Fibroblast of lung (primary cell): ENCODE measurements around the gene GPR162. TPM values are rescaled to one million over a fixed set of nuclear protein-coding genes. Genes with fewer than 3 reads are reported as not detected.

ENCODE experiments used
- DNase-seq, 2 donors: peaks; one replicate each; pipeline versions ENCODE4 v3.0.0 to v3.0.0-alpha.2; 2010; ENCODE audit warnings: low read depth in 2 of 2
- H2AFZ ChIP-seq: 2 replicates; pipeline ENCODE4 v1.5.1; 2012; ENCODE audit warnings: low read length, control low read depth, inconsistent platforms
- H3K27ac ChIP-seq: 2 replicates; pipeline ENCODE4 v1.5.1; 2011; ENCODE audit warnings: low read length, control low read depth; ENCODE audit not compliant: insufficient read depth
- H3K27me3 ChIP-seq: 2 replicates; pipeline ENCODE4 v1.5.1; 2011; ENCODE audit warnings: mild to moderate bottlenecking, low read length; ENCODE audit not compliant: control insufficient read depth, insufficient read depth
- H3K36me3 ChIP-seq: 2 replicates; pipeline ENCODE4 v1.5.1; 2011; ENCODE audit warnings: low read length; ENCODE audit not compliant: control insufficient read depth, insufficient read depth
- H3K4me1 ChIP-seq: 2 replicates; pipeline ENCODE4 v1.5.1; 2011; ENCODE audit warnings: low read length; ENCODE audit not compliant: control insufficient read depth, insufficient read depth; ENCODE audit errors: extremely low read depth
- H3K4me2 ChIP-seq: 2 replicates; pipeline ENCODE4 v1.5.1; 2011; ENCODE audit warnings: low read length, control low read depth; ENCODE audit not compliant: insufficient read depth; ENCODE audit errors: extremely low read depth
- H3K4me3 ChIP-seq, 4 experiments: fragments of 200-600 bp in 1 of 4; sonication (generic) in 1 of 4; replicated peaks in 1 of 4; 2 replicates each; pipeline ENCODE4 v1.5.1; 2011 to 2016; ENCODE audit warnings: low read length in 4 of 4, low read depth in 3 of 4, mild to moderate bottlenecking in 3 of 4, control low read depth in 2 of 4, inconsistent platforms in 1 of 4, mixed read lengths in 1 of 4; ENCODE audit not compliant: insufficient read depth in 1 of 4; ENCODE audit errors: control extremely low read depth in 1 of 4
- H3K79me2 ChIP-seq: 2 replicates; pipeline ENCODE4 v1.5.1; 2012; ENCODE audit warnings: mild to moderate bottlenecking, low read length, inconsistent platforms; ENCODE audit not compliant: control insufficient read depth, insufficient read depth
- H3K9ac ChIP-seq: 2 replicates; pipeline ENCODE4 v1.5.1; 2011; ENCODE audit warnings: mild to moderate bottlenecking, low read length, control low read depth; ENCODE audit not compliant: insufficient read depth
- H3K9me3 ChIP-seq: 2 replicates; pipeline ENCODE4 v1.5.1; 2012; ENCODE audit warnings: low read depth, low read length; ENCODE audit not compliant: control insufficient read depth, insufficient read depth
- H4K20me1 ChIP-seq: 2 replicates; pipeline ENCODE4 v1.5.1; 2011; ENCODE audit warnings: low read length; ENCODE audit not compliant: control insufficient read depth, insufficient read depth; ENCODE audit errors: extremely low read depth
- CTCF ChIP-seq, 2 donors: IDR thresholded peaks in 1 of 2; conservative IDR thresholded peaks in 1 of 2; 1 replicate in 1 of 2; 2 replicates in 1 of 2; pipeline ENCODE4 v1.5.1; 2011 to 2012; ENCODE audit warnings: low read length in 2 of 2, control low read depth in 1 of 2, inconsistent platforms in 1 of 2, low read depth in 1 of 2, mild to moderate bottlenecking in 1 of 2
- EZH2 ChIP-seq: IDR thresholded peaks from 2 replicates; pipeline ENCODE4 v1.5.1; 2012; ENCODE audit warnings: low read length, control low read depth, mild to moderate bottlenecking; ENCODE audit errors: missing control alignments
- polyA plus RNA-seq, 2 donors: library from polyadenylated mRNA; depleted of rRNA in 1 of 2; stranded (reverse) in 1 of 2; unstranded in 1 of 2; fragments of >200 nt; gene quantifications; 2 replicates each; pipeline ENCODE4 v1.2.1, GENCODE V29; 2011 to 2012; ENCODE audit warnings: missing spikeins in 1 of 2
- total RNA-seq: library from RNA; depleted of rRNA; stranded (reverse); fragments of >200 nt; gene quantifications from 2 replicates; pipeline ENCODE4 v1.2.1, GENCODE V29; 2014

The GPR162 gene
- total and polyA plus RNA-seq, 2 donors (not counting 1 experiment from before 2014, with no cell fraction given): 5.6 to 11.1 TPM

GRCh38 chr12:6809056-6809455, 12.6 kb upstream of the GPR162 start:
- TF ChIP-seq CTCF (conservative IDR thresholded peaks at IDR 0.05 in 1 of 2, IDR thresholded peaks at IDR 0.05 in 1 of 2; ENCODE audit: low read depth in 1 of 2, low read length in 2 of 2) (no peak), EZH2 (no peak)
- H3K36me3 ChIP-seq: no peaks in the 10 kb centered on the region
- H3K79me2 ChIP-seq: no peaks in the 10 kb centered on the region

GRCh38 chr12:6810758-6811157, 10.9 kb upstream of the GPR162 start:
- Histone ChIP-seq H2AFZ (no peak overlapping the region), H3K27me3 (no peaks in the 10 kb centered on the region), H3K4me2 (no peak overlapping the region), H3K36me3 (no peaks in the 10 kb centered on the region), H3K79me2 (no peaks in the 10 kb centered on the region), H3K4me1 (no peaks in the 10 kb centered on the region), H3K27ac (no peak overlapping the region), H3K4me3 (no peak overlapping the region), H4K20me1 (no peaks in the 10 kb centered on the region), H3K9ac (no peak overlapping the region), H3K9me3 (no peaks in the 10 kb centered on the region)
- TF ChIP-seq EZH2: no peak
- TF ChIP-seq CTCF (conservative IDR thresholded peaks at IDR 0.05 in 1 of 2, IDR thresholded peaks at IDR 0.05 in 1 of 2; ENCODE audit: low read depth in 1 of 2, low read length in 2 of 2): no peak
- DNase-seq: no peak

More at GRCh38 chr12:6809056-6809455, 12.6 kb upstream of the GPR162 start:
- Histone ChIP-seq H4K20me1 (no peaks in the 10 kb centered on the region), H3K9ac (no peak overlapping the region), H3K4me1 (no peaks in the 10 kb centered on the region), H3K4me3 (no peak overlapping the region), H3K27ac (no peak overlapping the region), H2AFZ (no peak overlapping the region), H3K27me3 (no peaks in the 10 kb centered on the region), H3K4me2 (no peak overlapping the region), H3K9me3 (no peaks in the 10 kb centered on the region)
- DNase-seq: no peak

- Histone ChIP-seq H3K36me3 (peaks cover 4% of the 10 kb centered on the region), H3K27ac (no peak overlapping the region), H3K79me2 (no peaks in the 10 kb centered on the region), H4K20me1 (no peaks in the 10 kb centered on the region), H3K4me1 (no peaks in the 10 kb centered on the region), H3K4me3 (no peak overlapping the region), H3K27me3 (no peaks in the 10 kb centered on the region), H2AFZ (no peak overlapping the region), H3K9ac (no peak overlapping the region), H3K9me3 (no peaks in the 10 kb centered on the region), H3K4me2 (no peak overlapping the region)
- TF ChIP-seq CTCF (conservative IDR thresholded peaks at IDR 0.05 in 1 of 2, IDR thresholded peaks at IDR 0.05 in 1 of 2; ENCODE audit: low read depth in 1 of 2, low read length in 2 of 2) (no peak), EZH2 (no peak)
- no peak for DNase-seq
Measured at GRCh38 chr12:6813363-6813762, 8.3 kb upstream of the GPR162 start.
